Esophagus squamous epithelium (tissue), 4 donors: Measurements from ENCODE around the gene GPR35.
"Not testable (repeated sequence)": the region's sequence is repeated elsewhere in the genome, so short reads cannot be mapped to it uniquely, and the experiment has no call there.

ENCODE experiments used
- CTCF ChIP-seq, 6 experiments: fragments of 450-650 bp in 4 of 6; fragments of 200-600 bp in 2 of 6; sonication (generic) in 2 of 6; IDR thresholded peaks; one replicate each; pipeline ENCODE4 v1.5.1; 2016 to 2019; ENCODE audit warnings: antibody characterized with exemption in 6 of 6, mild to moderate bottlenecking in 4 of 6, moderate library complexity in 4 of 6
- POLR2A ChIP-seq, 4 donors: fragments of 450-650 bp; IDR thresholded peaks; one replicate each; pipeline ENCODE4 v1.6.1; 2017; ENCODE audit warnings: antibody characterized with exemption in 4 of 4, mild to moderate bottlenecking in 4 of 4, moderate library complexity in 3 of 4

DNA sequence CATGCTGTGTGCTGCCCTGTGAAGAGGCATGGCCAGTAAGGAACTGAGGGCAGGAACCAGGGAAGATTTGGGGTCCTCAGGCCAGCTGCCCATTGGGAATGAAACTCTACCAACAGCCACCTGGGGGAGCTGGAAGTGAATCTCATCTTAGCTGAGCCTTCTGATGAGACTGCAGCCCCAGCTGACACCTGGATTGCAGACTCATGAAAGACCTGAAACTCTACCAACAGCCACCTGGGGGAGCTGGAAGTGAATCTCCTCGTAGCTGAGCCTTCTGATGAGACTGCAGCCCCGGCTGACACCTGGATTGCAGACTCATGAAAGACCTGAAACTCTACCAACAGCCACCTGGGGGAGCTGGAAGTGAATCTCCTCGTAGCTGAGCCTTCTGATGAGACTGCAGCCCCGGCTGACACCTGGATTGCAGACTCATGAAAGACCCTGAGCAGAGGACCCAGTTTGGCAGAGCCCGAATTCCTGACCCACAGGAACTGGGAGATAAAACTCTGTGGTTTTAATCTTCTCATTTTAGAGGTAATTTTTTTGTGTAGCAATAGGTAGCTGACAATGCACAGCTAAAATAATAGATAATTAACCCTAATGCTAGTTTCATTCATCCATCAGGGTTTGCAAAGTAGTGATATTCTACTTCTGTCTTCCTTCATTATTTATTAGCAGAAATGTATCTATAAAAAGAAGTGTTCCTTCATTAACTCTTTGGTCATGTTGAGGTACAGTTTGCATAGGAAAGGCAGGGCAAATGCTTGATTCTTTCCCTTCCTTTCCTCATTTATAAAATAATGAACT, 8.2 kb upstream of the GPR35 start:
- TF ChIP-seq CTCF, POLR2A (IDR thresholded peaks at IDR 0.05): not testable (repeated sequence)
